HG03575 (cell line): ENCODE data around the gene CXADR.
"Not testable (repeated sequence)": the region's sequence is repeated elsewhere in the genome, so short reads cannot be mapped to it uniquely, and the experiment has no call there.

ENCODE experiments used
- ATAC-seq: cut with Tn5 transposase; IDR thresholded peaks from one replicate; pipeline ENCODE4 v1.9.1; 2021; ENCODE audit not compliant: unreplicated experiment, insufficient number of reproducible peaks, low FRiP score; ENCODE audit errors: extremely low read depth

CXADR gene

DNA sequence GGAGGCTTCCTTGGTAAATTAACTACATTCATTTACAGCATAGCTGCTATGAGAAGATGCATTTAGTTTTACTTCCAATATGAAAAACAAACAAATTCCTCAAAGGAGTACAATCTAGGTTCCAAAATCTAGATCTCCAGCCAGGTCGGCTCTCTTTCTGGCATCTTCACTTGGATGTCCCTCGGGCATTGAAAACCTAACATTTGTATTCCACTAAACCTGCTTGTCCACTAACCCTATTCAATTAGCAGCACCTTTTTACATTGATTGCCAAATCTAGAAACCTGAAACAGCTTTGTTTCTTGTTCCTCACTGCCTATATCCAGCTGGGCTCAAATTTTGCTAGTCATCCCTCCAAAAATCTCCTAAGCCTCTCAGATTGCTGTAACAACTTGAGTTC is 14.3 kb upstream of the CXADR start:
- ATAC-seq = no peak

DNA sequence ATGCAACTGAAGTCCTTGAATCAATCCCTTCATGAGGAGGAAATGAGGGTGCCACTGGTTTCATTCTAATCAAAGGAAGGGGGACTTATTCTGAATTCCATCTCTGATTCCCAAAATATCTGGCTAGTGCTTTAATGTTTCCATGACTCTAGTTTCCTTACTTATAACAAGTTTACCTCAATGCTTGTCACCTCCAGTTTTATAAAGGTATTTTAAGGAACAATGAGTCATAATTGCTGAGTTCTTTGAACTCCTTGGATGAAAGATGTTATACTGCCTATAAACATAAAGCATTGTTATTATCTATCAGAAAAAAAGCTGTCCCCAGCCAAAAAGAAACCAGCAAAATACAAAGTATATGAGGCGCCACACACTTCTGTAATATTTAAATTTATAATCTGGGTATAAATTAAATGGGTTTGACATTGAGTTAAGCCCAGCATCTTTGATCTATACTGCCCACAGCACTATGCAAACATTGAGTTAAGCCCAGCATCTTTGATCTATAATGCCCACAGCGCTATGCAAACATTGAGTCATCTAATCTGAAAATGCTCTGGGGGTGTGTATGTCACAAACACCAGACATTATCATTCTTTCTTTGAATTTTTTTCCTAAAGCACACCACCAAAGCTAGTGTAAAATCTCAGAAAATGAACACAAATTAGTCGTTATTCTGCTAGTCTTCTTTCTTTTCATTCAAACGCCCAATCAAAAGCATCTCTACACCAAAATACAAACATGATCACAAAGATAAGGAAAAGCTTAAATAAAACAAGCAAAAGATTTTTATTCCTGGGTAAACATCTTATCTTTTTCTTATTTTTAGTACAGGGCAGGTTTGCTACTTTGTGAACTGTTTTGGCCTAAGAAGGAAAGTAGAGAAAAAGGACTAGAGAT is 11.5 kb upstream of the CXADR start:
- ATAC-seq = no peak

DNA sequence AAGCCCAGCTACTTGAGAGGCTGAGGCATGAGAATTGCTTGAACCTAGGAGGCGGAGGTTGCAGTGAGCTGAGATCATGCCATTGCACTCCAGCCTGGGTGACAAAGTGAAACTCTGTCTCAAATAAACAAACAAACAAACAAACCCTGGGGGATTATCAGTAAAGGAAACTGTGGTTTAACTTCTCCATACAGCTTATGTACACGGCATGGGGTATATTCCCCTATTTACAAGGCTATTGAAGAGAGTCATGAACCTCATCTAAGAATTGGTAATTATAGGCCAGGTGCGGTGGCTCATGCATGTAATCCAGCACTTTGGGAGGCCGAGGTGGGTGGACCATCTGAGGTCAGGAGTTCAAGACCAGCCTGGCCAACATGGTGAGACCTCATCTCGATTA is 9.9 kb upstream of the CXADR start:
- not testable (repeated sequence) for ATAC-seq

DNA sequence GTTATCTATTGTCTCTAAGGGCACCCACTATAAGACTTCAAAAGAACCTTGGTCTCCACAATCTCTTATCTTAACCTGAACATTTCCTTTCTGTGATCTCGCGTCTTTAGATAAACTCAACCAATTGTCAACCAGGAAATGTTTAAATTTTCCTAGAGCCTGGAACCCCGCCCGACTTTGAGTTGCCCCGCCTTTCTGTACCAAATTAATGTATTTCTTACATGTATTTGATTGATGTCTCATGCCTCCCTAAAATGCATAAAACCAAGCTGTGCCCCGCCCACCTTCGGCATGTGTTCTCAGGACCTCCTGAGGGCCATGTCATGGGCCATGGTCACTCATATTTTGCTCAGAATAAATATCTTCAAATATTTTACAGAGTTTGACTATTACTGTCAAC is 5.9 kb upstream of the CXADR start:
- ATAC-seq = no peak

DNA sequence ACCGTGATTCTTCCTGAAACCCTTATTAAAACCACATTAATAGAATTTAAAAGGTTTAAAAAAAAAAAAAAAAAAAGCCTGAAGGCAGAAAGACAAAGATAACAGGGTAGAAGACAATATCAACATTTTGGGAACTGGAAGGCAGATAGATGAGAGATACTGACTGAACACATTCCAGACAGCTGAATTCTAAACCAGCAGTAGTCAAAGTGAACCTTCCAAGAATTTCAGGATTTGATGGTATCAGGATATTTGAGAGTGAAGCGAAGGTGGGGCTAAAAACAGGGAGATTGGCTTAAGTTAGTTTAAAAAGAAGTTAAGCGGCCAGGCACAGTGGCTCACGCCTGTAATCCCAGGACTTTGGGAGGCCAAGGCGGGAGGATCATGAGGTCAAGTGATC is 5.3 kb upstream of the CXADR start:
- ATAC-seq = no peak

DNA sequence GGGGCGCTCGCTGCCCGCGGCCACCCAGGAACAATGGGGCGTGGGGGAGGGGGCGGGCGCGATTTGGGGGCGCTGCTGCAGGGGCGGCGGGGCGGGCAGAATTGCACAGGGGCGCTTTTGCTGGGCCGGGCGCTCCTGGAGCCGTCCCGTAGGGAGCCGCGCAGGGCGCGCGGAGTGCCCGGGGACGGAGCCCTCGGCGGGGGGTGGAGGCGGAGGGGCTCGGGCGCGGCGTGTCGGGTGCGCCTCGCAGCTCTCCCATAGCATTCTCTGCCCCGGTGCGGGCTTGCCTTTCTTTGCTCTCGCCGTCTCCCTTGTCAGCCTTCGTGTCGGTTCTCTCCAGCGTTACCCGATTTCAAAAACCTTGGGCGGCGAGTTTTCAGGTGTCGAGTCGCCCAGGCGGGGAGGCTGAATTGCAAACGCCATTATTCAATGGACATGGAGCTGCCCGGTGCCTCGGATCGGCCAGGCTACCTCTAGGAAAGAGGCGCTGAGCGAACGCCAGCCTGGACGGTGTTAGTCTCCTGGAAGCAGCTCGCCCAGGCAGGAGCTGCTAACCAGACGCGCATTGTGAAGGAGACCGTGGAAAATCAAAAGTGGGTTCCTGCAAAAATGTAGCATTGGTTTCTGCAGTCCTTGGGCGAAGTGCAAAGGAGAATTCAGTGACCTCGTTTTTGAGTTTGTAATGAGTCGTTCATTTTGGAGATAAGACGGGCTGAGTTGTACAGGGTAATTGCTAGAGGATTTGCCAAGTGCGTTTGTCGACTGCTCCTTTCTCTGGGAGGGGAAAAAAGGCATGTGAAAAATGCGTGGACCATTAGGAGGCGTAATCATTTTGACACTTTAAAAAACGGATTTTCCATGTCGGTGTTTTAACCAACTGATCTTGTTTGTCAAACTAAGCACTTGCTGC is 626 bp downstream of the CXADR start:
- ATAC-seq = no peak

DNA sequence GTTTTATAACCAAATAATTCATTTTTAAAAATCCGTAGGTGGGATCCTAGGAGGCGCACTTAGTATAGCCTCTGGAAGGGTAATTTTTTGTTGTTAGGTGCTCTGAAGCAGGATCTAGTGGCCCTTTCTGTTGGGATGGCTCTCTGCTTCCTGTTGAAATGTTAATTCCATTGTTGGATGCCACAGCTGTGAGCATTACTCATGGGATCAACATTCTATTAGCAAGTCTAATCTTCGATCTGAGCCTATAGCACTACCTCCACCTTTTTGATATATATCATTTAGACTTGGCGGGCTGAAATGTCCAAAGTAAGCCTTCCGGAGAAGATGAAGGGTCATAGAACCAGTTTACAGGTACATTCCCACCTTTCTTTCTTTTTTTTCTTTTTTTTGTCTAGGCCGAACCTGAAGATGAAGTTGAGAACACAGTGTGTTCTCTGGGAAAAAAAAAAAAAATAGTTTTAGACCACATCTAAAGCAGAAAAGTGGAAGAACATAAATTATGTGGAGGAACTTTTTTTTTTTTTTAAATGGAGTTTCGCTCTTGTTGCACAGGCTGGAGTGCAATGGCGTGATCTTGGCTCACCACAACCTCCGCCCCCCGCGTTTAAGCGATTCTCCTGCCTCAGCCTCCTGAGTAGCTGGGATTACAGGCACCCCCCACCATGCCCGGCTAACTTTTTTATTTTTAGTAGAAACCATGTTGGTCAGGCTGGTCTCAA is 1.4 kb downstream of the CXADR start:
- no peak for ATAC-seq

DNA sequence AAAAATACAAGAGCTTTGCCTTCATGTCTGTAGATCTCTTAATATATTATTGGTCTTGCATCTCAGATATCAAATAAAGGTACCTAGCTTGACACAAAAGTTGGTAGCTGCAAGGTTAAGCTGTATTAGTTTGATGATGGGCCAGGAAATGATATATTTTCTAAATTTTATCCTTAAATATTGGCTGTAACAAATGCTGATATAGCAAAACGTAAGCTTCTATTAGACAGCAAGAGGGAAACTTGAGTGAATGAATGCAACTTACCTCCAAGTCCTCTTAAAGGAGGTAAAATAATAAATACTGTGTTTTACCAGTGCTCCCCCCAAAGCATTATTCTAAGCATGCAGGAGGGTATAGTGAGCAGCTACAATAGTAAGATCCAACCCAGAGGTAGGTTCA is 4.2 kb downstream of the CXADR start:
- ATAC-seq = not testable (repeated sequence)

DNA sequence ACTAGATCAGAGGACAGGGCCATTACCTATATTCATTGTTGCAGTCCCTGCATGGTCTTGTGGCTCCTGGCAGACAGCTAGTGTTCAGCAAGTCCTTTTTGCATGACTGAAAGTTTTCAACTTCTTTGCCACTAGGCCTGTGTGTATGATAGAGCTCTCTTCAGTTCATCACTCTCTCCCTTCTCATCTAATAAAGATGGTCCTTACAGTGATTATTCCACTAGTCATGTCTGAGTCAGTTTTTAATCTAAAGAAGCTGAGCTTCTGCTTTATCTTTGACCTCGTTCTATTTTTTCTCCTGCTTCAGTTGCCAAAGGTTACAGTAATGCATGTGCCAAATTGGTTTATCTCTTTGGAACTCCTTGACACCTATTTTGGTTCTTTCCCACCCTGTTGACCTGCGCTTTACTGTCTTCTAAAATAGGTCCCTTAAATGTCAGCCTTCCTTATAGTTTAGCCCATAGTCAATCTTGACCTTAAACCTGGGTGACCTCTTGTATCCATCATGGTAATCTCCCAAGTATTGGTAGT is 6.4 kb downstream of the CXADR start:
- ATAC-seq = no peak

DNA sequence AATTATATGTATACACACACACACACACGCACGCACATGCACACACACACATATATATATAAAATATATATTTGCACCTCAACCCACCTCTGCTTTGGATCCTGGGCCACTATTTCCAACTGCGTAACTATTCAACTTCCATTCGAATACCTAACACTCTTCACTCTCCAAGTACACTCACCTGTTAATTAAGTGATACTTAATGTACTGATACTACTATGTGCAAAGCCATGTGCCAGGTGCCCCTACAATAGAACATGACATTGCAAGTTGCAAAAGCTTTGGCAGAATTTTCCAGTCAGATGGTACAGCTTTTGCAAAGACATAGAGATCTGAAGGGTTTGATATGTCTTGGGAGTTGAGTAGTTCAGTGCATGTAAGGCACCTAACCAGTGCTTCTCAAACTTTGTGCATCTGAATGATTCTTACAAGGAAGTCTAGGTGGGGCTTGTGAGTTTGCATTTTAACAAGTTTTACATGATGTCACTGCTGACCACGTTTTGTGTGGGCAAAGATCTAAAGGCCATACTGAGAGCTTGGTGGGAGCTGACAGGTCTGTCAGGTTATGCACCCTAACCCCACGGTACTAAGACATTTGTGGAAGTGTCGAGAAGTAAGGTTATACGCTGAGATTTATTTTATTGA is 7.2 kb downstream of the CXADR start:
- ATAC-seq = no peak

DNA sequence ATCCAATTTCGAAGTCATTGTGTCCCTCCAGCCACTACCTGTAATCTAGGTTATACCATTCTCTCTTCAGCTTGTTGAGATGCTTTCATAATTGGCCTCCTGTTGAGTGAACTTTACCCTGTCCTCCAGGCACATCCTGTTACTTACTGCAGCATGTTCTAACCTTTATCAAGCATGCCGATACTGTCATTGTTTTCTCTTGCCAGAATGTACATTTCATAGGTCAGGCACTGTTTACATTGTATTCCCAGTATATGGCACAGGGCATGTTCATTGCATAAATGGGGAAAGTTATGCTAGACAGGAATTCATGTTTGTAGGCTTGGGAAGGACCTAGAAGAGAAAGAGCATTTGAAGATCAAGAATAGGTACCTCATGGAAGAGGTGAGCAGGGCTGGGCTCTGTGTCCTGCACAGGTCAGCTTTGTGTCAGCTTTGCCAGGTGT is 10.2 kb downstream of the CXADR start:
- ATAC-seq = no peak

DNA sequence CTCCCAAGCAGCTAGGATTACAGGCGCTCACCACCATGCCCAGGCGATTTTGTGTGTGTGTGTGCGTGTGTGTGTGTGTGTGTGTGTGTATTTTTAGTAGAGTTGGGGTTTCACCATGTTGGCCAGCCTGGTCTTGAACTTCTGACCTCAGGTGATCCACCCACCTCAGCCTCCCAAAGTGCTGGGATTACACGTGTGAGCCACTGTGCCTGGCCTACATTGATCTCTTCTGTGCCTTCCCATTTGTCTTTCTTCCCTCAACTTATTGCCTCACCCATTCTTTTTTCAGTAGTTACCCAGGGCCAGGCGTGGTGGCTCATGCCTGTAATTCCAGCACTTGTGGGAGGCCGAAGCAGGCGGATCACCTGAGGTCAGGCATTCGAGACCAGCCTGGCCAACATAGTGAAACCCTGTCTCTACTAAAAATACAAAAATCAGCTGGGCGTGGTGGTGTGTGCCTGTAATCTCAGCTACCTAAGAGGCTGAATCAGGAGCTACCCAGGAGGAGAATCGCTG is 11.2 kb downstream of the CXADR start:
- ATAC-seq = not testable (repeated sequence)

DNA sequence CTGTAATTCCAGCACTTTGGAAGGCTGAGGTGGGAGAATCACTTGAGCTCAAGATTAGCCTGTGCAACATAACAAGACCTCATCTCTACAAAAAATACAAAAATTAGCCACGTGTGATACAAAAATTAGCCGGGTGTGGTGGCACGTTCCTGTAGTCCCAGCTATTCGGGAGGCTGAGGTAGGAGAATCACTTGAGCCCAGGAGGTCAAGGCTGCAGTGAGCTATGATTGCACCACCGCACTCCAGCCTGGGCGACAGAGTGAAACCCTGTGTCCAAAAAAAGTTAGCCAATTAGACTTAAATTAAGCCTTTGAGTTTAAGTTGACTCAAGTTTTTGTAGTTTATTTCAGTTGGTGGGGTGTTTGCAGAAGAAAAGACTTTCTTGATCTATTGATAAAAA is 11.8 kb downstream of the CXADR start:
- no peak for ATAC-seq

DNA sequence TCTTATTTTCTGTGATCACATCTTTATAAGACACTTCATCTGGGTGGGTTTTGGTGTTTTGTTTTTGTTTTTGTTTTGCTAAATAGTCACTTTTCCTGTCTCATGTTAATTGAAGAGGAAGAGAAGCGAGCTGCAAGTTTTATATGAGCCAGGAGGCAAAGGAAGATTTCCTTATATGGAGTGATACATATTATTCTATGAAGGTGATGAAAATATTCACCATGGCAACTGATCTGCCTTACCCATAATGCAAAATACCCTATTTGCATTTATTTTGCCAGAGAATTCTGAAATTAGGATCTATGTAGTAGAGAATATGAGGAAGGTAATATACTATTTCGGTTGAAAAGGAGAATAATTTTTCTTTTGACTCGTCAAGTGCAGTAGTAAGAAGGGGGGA is 13.9 kb downstream of the CXADR start:
- no peak for ATAC-seq

DNA sequence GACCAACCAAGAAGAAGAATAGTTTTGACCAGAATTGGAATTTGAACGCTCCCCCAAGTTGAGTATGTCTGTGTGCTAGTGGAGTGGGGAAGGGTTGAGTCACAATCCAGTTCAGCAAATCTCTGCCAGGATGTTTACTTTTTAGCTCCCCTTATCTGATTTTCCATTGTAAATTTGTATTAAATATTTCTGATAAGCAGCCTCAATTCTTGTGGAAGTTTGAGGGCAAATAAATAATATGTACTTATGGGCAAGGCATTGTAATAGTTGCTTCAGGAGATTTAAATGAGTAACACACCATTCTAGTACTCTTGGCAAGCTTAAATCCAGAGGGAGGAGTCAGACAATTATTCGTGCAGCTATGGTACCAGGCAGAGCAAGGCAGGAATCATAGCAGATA is 14.4 kb downstream of the CXADR start:
- ATAC-seq = no peak

DNA sequence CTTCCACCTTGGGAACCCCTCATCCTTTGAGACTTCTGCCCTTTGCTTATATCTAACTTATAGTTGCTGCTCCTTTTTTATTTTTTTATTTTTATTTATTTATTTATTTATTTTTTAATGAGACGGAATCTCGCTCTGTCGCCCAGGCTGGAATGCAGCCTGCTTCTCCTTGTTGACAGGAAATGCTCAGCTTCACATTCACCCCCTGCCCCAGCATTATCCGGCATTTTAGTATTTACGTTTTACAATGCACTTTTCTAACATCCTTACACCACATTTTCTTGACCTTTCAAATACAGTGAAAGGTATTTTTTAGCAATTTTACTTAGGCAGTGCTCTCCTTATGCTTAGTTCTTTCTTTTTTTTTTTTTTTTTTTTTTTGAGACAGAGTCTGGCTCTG is 14.9 kb downstream of the CXADR start:
- ATAC-seq = no peak

DNA sequence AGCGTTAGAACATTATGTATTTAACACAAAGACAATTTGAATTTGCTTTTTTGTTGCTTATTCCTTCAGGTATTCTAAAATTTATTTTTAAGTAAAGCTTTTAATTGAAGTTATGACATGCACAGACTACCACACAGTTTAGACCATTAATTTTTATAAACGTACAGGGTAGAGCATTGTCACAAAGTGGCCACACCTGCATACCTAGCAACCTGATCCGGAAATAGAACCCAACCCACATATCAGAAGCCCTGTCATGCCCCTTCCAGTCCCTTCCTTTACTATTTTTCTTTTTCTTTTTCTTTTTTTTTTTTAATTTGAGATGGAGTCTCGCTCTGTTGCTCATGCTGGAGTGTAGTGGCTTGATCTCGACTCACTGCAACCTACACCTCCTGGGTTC is 16.8 kb downstream of the CXADR start:
- ATAC-seq = no peak

DNA sequence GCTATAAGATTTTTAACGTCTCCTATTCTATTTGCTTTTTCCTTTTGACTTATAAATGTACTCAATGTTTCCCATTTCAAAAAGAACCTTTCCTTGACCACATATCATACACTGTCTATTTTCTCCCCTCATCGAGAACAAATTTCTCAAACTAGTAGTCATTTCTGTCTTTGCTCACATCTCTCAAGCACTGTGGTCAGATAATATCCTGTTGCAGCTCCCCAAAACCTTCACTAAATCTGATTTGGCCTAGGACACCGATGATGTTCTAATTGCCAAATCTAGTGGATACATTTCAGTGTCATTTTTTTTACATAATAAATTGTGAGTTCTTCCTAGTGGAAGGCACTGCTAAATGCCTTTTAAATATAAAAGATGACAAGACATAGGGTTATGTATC is 19.4 kb downstream of the CXADR start:
- no peak for ATAC-seq
